Body of pancreas (tissue), 4 donors: ENCODE data around the gene ISOC2. TPM values are rescaled to one million over a fixed set of nuclear protein-coding genes. Genes with fewer than 3 reads are reported as not detected.

ENCODE experiments used
- ATAC-seq: fragments of 150-250 bp; one replicate; pipeline ENCODE4 v1.9.1; 2016
- DNase-seq, 4 donors: peaks; one replicate each; pipeline ENCODE4 v3.0.0-alpha.2; 2019
- H3K27ac ChIP-seq, 4 donors: fragments of 200-600 bp; sonication (generic); 1 replicate in 3 of 4; 2 replicates in 1 of 4; pipeline versions ENCODE4 v1.5.1 to v1.6.1; 2016 to 2019; ENCODE audit warnings: mild to moderate bottlenecking in 1 of 4, mixed read lengths in 1 of 4, moderate library complexity in 1 of 4
- H3K27me3 ChIP-seq, 2 donors: fragments of 200-600 bp; sonication (generic); one replicate each; pipeline ENCODE4 v1.6.0; 2016; ENCODE audit warnings: mild to moderate bottlenecking in 1 of 2
- H3K36me3 ChIP-seq, 2 donors: fragments of 200-600 bp; sonication (generic); replicated peaks in 1 of 2; 2 replicates each; pipeline ENCODE4 v1.5.1; 2016; ENCODE audit warnings: low read depth in 2 of 2; ENCODE audit not compliant: insufficient read depth in 1 of 2
- H3K4me1 ChIP-seq: fragments of 200-600 bp; sonication (generic); one replicate; pipeline ENCODE4 v1.6.0; 2016
- H3K4me3 ChIP-seq, 2 donors: fragments of 200-600 bp; sonication (generic); 1 replicate in 1 of 2; 2 replicates in 1 of 2; pipeline ENCODE4 v1.5.1; 2016 to 2019
- H3K9me3 ChIP-seq, 3 donors: fragments of 200-600 bp; sonication (generic); 1 replicate in 2 of 3; 2 replicates in 1 of 3; pipeline ENCODE4 v1.5.1; 2016
- CTCF ChIP-seq, 7 experiments: fragments of 450-650 bp in 4 of 7; fragments of 200-600 bp in 3 of 7; sonication (generic) in 3 of 7; IDR thresholded peaks; one replicate each; pipeline ENCODE4 v1.5.1; 2016 to 2019; ENCODE audit warnings: antibody characterized with exemption in 7 of 7
- POLR2A ChIP-seq, 3 donors: fragments of 450-650 bp; IDR thresholded peaks; one replicate each; pipeline ENCODE4 v1.6.1; 2016; ENCODE audit warnings: antibody characterized with exemption in 3 of 3, mild to moderate bottlenecking in 2 of 3
- WGBS, 2 donors: methylation state at CpG; one replicate each; pipeline ENCODE4 v1.1.5; 2017; 5-methylcytosine and 5-hydroxymethylcytosine counted together
- intact Hi-C: fragments of 100-400 bp; cut with DNase I; formaldehyde crosslinking; loops from one replicate; pipeline ENCODE4 v1.15.1; 2023
- total RNA-seq, 2 donors: library from RNA; depleted of rRNA; stranded (reverse); fragments of >200 nt; gene quantifications; one replicate each; pipeline ENCODE4 v1.1.0, GENCODE V29; 2016

Gene ISOC2
- 10 to 100 TPM; 38.4 to 75.8 TPM for total RNA-seq

- peak within 1 kb of the TSS; percentile 37 to 75 for H3K4me3 ChIP-seq
- peaks cover 29% of the 10 kb centered on the region for H3K4me1 ChIP-seq
- 0% methylated on average over 21 to 54 of the region's 54 CpGs for WGBS, 2 donors
- TF ChIP-seq CTCF (IDR thresholded peaks at IDR 0.05) (no peak), POLR2A (IDR thresholded peaks at IDR 0.05) (peak; percentile 52 to 82 (median 82))
- intact Hi-C loops: no loop called here
- ATAC-seq (peak; percentile 98), DNase-seq (peak; percentile 100)
- H3K27ac ChIP-seq: peak within 1 kb of the TSS; percentile 88 to 97 (median 92)
- no peaks in the 10 kb centered on the region for H3K36me3 ChIP-seq
- H3K9me3 ChIP-seq: no peaks in the 10 kb centered on the region
- no peaks in the 10 kb centered on the region for H3K27me3 ChIP-seq
Measured at GRCh38 chr19:55461259-55461973, at the start of gene ISOC2. Gene ISOC2, minus strand, starts transcription at chr19:55461642. Its CDS starts 5,156 bp downstream, at chr19:55456486.

GRCh38 chr19:55508120-55508519 is 46.7 kb upstream of the ISOC2 start:
- ATAC-seq (no peak), DNase-seq (no peak)
- intact Hi-C loops: no loop called here
- 61 to 63% methylated on average over 10 of the region's 10 CpGs for WGBS, 2 donors
- H3K36me3 ChIP-seq: no peaks in the 10 kb centered on the region
- H3K9me3 ChIP-seq: no peaks in the 10 kb centered on the region
- H3K27ac ChIP-seq: no peak overlapping the region
- H3K27me3 ChIP-seq: no peaks in the 10 kb centered on the region
- TF ChIP-seq POLR2A (IDR thresholded peaks at IDR 0.05) (no peak), CTCF (IDR thresholded peaks at IDR 0.05) (no peak)
- H3K4me3 ChIP-seq: no peak overlapping the region
- H3K4me1 ChIP-seq: peaks cover 10% of the 10 kb centered on the region

GRCh38 chr19:55504981-55505380 is 43.5 kb upstream of the ISOC2 start:
- DNase-seq (no peak), ATAC-seq (no peak)
- H3K27me3 ChIP-seq: no peaks in the 10 kb centered on the region
- no peak overlapping the region for H3K27ac ChIP-seq
- WGBS, 2 donors: 63 to 65% methylated on average over 11 of the region's 11 CpGs
- peaks cover 10% of the 10 kb centered on the region for H3K4me1 ChIP-seq
- no peaks in the 10 kb centered on the region for H3K36me3 ChIP-seq
- intact Hi-C loops: loop anchor here (5.0 kb wide), 1 partner anchor 363 kb away; no protein-coding TSS in a partner anchor
- no peak overlapping the region for H3K4me3 ChIP-seq
- no peaks in the 10 kb centered on the region for H3K9me3 ChIP-seq
- TF ChIP-seq CTCF (IDR thresholded peaks at IDR 0.05) (no peak), POLR2A (IDR thresholded peaks at IDR 0.05) (no peak)

GRCh38 chr19:55504252-55504603 is 42.8 kb upstream of the ISOC2 start:
- no peak for TF ChIP-seq CTCF (IDR thresholded peaks at IDR 0.05)
- TF ChIP-seq POLR2A (IDR thresholded peaks at IDR 0.05): no peak
- Histone ChIP-seq H3K27ac (peak overlapping the region in 1 of 4 donors; percentile 69), H3K4me3 (no peak overlapping the region)

More at GRCh38 chr19:55504252-55504603, 42.8 kb upstream of the ISOC2 start:
- no peaks in the 10 kb centered on the region for H3K27me3 ChIP-seq
- intact Hi-C loops: loop anchor here (5.0 kb wide), 1 partner anchor 362 kb away; no protein-coding TSS in a partner anchor
- DNase-seq: no peak
- no peaks in the 10 kb centered on the region for H3K36me3 ChIP-seq
- 21 to 23% methylated on average over 13 of the region's 13 CpGs for WGBS, 2 donors
- no peaks in the 10 kb centered on the region for H3K9me3 ChIP-seq
- peaks cover 10% of the 10 kb centered on the region for H3K4me1 ChIP-seq
- ATAC-seq: peak; percentile 6
